Measurements from ENCODE around the gene GARIN1A.

The GARIN1A gene

DNA sequence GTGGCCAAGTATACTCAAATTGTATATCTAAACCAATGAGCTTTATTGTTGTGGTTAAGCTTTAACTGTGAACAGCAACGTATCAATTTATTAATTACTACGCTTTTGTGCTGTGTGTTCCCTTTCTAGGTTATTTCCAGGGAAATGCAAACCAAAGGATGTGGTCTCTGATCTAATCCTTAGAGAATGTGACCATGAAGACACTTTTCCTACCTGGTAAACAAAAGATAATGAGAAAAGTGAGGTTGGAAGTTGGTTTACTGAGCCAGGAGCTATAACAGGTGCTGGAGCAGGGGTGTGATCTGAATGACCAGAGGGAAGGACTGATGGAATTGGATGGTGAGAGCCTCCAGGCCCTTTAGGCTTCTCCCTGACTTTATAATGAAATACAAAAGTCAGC is 41.7 kb downstream of the GARIN1A start:
- no CpG with 5 or more reads among the region's 2 CpGs for WGBS (ENCODE audit: insufficient coverage, insufficient read length)
- H3K4me3 ChIP-seq (ENCODE audit: low read length) = no peak overlapping the region
- H3K27ac ChIP-seq (ENCODE audit: low read length) = no peak overlapping the region
- H3K27me3 ChIP-seq (ENCODE audit: control insufficient read depth, insufficient read depth, low read length) = no peaks in the 10 kb centered on the region
- H3K9me3 ChIP-seq (ENCODE audit: control insufficient read depth, insufficient read depth, low read length) = no peaks in the 10 kb centered on the region
- no peak for DNase-seq (ENCODE audit: low read depth, low spot score)
- H3K4me1 ChIP-seq (ENCODE audit: control insufficient read depth, insufficient read depth, low read length) = 0 out of 2 replicates have a peak, but pooled peaks cover 2% of the 10 kb centered on the region
- no peaks in the 10 kb centered on the region for H3K36me3 ChIP-seq (ENCODE audit: control insufficient read depth, insufficient read depth, low read length)

DNA sequence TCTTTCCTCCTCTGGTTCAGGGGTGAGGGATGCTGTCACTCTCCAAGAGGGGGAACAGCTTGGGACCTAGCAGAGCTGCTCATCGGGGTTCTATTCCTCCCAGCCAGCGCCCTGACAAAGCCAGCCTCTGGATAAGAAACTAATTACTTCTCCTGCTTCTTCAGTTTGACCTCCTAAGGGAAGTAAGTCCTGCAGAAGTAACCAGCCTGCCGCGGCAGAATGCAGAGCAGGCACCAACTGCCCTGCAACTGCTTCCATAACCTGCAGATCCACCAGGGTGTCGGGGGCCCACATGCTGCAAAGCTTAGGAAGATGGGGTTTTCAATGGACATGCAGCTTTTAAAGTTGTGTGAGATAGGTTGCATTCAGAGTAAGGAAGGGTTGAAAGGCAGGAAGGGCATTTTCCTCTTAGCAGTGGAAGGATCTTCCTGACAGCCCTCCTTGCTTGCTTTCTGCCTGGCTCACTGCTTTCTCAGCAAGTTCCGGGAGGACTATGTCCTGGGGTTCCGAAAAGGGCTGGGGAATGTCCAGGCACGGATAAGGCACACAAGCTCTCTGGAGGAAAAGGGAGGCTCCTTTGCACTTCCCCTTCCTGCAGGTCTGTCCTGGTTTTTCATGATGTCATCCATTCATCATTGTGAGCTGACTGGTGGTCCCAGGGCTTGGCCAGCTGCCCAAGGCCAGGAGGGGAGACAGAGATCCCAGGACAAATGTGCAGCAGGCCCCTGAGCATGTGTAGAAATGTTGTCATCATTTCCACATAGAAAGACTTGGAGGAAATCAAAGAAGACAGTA is 42.8 kb downstream of the GARIN1A start:
- H3K4me3 ChIP-seq (ENCODE audit: low read length) = no peak overlapping the region
- H3K36me3 ChIP-seq (ENCODE audit: control insufficient read depth, insufficient read depth, low read length) = no peaks in the 10 kb centered on the region
- no peak overlapping the region for H3K27ac ChIP-seq (ENCODE audit: low read length)
- H3K27me3 ChIP-seq (ENCODE audit: control insufficient read depth, insufficient read depth, low read length) = no peaks in the 10 kb centered on the region
- WGBS (ENCODE audit: insufficient coverage, insufficient read length) = no CpG with 5 or more reads among the region's 8 CpGs
- DNase-seq (ENCODE audit: low read depth, low spot score) = no peak
- 0 out of 2 replicates have a peak, but pooled peaks cover 2% of the 10 kb centered on the region for H3K4me1 ChIP-seq (ENCODE audit: control insufficient read depth, insufficient read depth, low read length)
- H3K9me3 ChIP-seq (ENCODE audit: control insufficient read depth, insufficient read depth, low read length) = no peaks in the 10 kb centered on the region

DNA sequence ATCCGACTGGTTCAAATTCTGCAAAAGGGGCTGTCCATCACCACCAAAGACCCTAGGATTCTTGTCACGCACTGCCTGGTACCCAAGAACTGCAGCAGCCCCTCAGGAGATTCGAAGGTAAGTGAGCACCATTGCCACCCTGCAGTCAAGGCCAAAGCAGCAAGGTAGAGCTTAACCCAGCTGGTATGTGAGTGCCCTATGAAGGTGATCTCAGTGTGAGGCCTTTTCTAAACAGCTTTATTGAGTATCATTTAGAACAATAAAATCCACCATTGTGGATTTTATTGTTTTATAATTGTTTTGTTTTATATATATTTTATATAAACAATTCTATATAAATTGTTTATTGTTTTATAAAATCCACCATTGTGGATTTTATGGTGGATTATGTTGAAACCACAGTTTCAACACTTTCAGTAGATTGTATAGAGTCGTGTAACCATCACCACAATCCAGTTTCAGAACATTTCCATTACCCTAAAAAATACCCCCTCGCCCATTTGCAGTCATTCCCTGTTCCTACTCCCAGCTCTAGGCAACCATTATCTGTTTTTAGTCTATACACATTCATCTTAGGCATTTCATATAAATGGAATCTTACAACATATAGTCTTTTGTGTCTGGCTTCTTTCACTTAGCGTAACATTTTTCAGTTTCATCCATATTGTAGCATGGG is 47.0 kb downstream of the GARIN1A start:
- no peak for DNase-seq (ENCODE audit: low read depth, low spot score)
- WGBS (ENCODE audit: insufficient coverage, insufficient read length) = no CpG with 5 or more reads among the region's 6 CpGs
- Histone ChIP-seq H3K9me3 (ENCODE audit: control insufficient read depth, insufficient read depth, low read length) (no peaks in the 10 kb centered on the region), H3K4me3 (ENCODE audit: low read length) (no peak overlapping the region), H3K4me1 (ENCODE audit: control insufficient read depth, insufficient read depth, low read length) (0 out of 2 replicates have a peak, but pooled peaks cover 2% of the 10 kb centered on the region), H3K27me3 (ENCODE audit: control insufficient read depth, insufficient read depth, low read length) (no peaks in the 10 kb centered on the region), H3K27ac (ENCODE audit: low read length) (no peak overlapping the region), H3K36me3 (ENCODE audit: control insufficient read depth, insufficient read depth, low read length) (no peaks in the 10 kb centered on the region)

DNA sequence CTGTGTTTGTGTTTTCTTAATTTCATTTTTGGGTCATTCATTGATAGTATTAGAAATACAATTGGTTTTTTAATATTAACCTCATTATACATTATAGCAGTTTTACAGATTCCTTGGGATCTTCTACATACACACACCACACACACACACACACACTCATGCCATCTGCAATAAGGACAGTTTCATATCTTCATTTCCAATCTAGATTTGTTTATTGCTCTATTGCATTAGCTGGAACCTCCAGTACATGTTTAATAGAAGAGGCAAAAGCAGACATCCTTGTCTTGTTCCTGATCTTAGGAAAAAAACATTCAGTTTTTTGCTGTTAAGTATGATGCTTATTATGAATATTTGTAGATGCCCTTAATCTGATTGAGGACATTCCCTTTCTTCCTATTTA is 49.3 kb downstream of the GARIN1A start:
- Histone ChIP-seq H3K9me3 (ENCODE audit: control insufficient read depth, insufficient read depth, low read length) (no peaks in the 10 kb centered on the region), H3K36me3 (ENCODE audit: control insufficient read depth, insufficient read depth, low read length) (no peaks in the 10 kb centered on the region), H3K27ac (ENCODE audit: low read length) (no peak overlapping the region), H3K4me1 (ENCODE audit: control insufficient read depth, insufficient read depth, low read length) (no peaks in the 10 kb centered on the region), H3K27me3 (ENCODE audit: control insufficient read depth, insufficient read depth, low read length) (no peaks in the 10 kb centered on the region), H3K4me3 (ENCODE audit: low read length) (no peak overlapping the region)
- no peak for DNase-seq (ENCODE audit: low read depth, low spot score)
